ENCODE results near the gene MTFR2.

- no peak for TF ChIP-seq CTCF (IDR thresholded peaks at IDR 0.05)
- no peak for TF ChIP-seq POLR2A (IDR thresholded peaks at IDR 0.05; ENCODE audit: low read depth)
- TF ChIP-seq EP300 (IDR thresholded peaks at IDR 0.05): no peak
These were observed 61.0 kb downstream of the MTFR2 start for GRCh38 chr6:136189104-136189503.

Data from esophagus muscularis mucosa (tissue), 4 donors.